Measurements from ENCODE around the gene RNF214.
"Not testable (repeated sequence)": the region's sequence is repeated elsewhere in the genome, so short reads cannot be mapped to it uniquely, and the experiment has no call there.

- TF ChIP-seq, protein P1, sequence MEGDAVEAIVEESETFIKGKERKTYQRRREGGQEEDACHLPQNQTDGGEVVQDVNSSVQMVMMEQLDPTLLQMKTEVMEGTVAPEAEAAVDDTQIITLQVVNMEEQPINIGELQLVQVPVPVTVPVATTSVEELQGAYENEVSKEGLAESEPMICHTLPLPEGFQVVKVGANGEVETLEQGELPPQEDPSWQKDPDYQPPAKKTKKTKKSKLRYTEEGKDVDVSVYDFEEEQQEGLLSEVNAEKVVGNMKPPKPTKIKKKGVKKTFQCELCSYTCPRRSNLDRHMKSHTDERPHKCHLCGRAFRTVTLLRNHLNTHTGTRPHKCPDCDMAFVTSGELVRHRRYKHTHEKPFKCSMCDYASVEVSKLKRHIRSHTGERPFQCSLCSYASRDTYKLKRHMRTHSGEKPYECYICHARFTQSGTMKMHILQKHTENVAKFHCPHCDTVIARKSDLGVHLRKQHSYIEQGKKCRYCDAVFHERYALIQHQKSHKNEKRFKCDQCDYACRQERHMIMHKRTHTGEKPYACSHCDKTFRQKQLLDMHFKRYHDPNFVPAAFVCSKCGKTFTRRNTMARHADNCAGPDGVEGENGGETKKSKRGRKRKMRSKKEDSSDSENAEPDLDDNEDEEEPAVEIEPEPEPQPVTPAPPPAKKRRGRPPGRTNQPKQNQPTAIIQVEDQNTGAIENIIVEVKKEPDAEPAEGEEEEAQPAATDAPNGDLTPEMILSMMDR (conservative IDR thresholded peaks at IDR 0.05; ENCODE audit: low read depth, low read length): not testable (repeated sequence)
- TF ChIP-seq EZH2 (IDR thresholded peaks at IDR 0.05; ENCODE audit: borderline replicate concordance, low read depth, low read length, poor library complexity, severe bottlenecking): not testable (repeated sequence)
Observed at GRCh38 chr11:117183178-117183577, 49.3 kb upstream of the RNF214 start.
